Osteocyte (in vitro differentiated cells): ENCODE measurements around the gene OVOL1. TPM values are rescaled to one million over a fixed set of nuclear protein-coding genes. Genes with fewer than 3 reads are reported as not detected.

Experiments
- DNase-seq: peaks from one replicate; pipeline ENCODE4 v3.0.0; 2021; ENCODE audit warnings: mixed read lengths; ENCODE audit not compliant: unreplicated experiment; ENCODE audit errors: extremely low spot score
- H3K27ac Mint-ChIP-seq: one replicate; pipeline ENCODE4 v1.8.0; 2021; ENCODE audit warnings: mild to moderate bottlenecking, mixed read lengths; ENCODE audit not compliant: unreplicated experiment
- H3K27me3 Mint-ChIP-seq: one replicate; pipeline ENCODE4 v1.8.0; 2021; ENCODE audit warnings: mixed read lengths; ENCODE audit not compliant: unreplicated experiment
- H3K36me3 Mint-ChIP-seq: one replicate; pipeline ENCODE4 v1.8.0; 2021; ENCODE audit warnings: mixed read lengths; ENCODE audit not compliant: unreplicated experiment
- H3K4me1 Mint-ChIP-seq: one replicate; pipeline ENCODE4 v1.8.0; 2021; ENCODE audit warnings: mixed read lengths; ENCODE audit not compliant: unreplicated experiment
- H3K4me3 Mint-ChIP-seq: one replicate; pipeline ENCODE4 v1.8.0; 2021; ENCODE audit warnings: mild to moderate bottlenecking, moderate library complexity, mixed read lengths; ENCODE audit not compliant: unreplicated experiment
- H3K9me3 Mint-ChIP-seq: one replicate; pipeline ENCODE4 v1.8.0; 2021; ENCODE audit warnings: mixed read lengths; ENCODE audit not compliant: unreplicated experiment
- total RNA-seq: library from RNA; stranded (reverse); gene quantifications from 2 replicates; pipeline ENCODE4 v1.2.1, GENCODE V29; 2021
- TF ChIP-seq, protein P1 (sequence below): fragments of 200-600 bp; sonication (generic); IDR thresholded peaks from 2 replicates; pipeline ENCODE4 v1.5.0; 2021; ENCODE audit warnings: antibody characterized with exemption, mild to moderate bottlenecking, moderate library complexity

The OVOL1 gene
- total RNA-seq, 1 donor from 2014 or later = not detected

DNA sequence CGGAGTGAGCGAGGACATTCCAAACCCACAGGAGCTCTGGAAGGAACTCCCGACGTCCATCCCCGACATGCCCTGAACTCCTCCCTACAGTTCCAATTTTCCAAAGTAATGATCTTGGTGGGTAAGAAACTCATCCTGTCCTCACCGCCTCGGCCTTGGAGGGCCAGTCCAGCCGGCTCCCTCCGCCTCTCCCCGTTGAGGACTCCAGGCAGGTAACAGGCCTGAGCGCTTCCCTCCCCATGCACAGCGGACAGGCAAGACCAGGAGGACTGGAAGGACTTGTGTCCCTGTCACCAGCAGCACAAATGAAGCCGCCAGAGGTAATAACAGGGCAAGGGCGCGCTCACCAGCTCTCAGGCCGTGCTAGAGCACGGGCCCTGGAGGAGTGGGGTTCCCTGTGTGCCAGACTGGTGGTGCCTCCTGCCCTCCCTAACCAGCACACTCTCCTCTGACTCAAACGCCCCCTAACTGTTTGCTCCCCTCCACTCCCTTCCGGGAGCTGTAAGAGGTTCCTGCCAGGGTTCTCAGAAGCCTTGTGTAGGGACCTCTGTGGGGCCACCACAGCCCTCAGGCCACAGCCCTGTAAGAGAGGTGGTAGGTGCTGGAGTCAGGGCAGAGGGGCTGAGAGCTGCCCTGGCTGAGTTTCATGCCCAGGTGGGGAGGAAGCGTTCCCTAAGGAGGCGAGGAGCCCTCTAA is 17.1 kb downstream of the OVOL1 start:
- Mint-ChIP-seq H3K27ac (no peak overlapping the region), H3K4me3 (no peak overlapping the region), H3K27me3 (peaks cover 37% of the 10 kb centered on the region)

DNA sequence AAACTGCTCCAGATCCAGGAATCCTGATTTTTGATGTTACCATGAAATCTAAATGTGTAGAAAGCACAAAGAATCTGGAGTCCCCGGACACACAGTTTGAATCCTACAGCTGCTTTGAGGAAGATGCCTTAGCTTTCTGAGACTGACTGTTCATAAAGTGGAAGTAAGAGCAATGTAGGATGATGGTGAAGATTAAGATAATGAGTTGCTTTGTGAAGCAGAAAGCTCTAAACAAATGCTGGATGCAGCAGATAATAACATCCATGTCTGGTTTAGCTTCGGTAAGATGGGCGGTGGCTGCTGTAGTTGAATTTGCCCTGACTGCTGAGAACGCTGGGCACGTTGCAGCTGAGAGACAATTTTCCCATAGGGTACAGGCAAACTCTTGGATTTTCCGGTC is 20.1 kb downstream of the OVOL1 start:
- no peak overlapping the region for H3K27ac Mint-ChIP-seq
- H3K9me3 Mint-ChIP-seq = no peaks in the 10 kb centered on the region
- no peaks in the 10 kb centered on the region for H3K4me1 Mint-ChIP-seq
- peaks cover 35% of the 10 kb centered on the region for H3K27me3 Mint-ChIP-seq
- H3K4me3 Mint-ChIP-seq = no peak overlapping the region
- no peaks in the 10 kb centered on the region for H3K36me3 Mint-ChIP-seq
- DNase-seq = no peak
- TF ChIP-seq, protein P1, sequence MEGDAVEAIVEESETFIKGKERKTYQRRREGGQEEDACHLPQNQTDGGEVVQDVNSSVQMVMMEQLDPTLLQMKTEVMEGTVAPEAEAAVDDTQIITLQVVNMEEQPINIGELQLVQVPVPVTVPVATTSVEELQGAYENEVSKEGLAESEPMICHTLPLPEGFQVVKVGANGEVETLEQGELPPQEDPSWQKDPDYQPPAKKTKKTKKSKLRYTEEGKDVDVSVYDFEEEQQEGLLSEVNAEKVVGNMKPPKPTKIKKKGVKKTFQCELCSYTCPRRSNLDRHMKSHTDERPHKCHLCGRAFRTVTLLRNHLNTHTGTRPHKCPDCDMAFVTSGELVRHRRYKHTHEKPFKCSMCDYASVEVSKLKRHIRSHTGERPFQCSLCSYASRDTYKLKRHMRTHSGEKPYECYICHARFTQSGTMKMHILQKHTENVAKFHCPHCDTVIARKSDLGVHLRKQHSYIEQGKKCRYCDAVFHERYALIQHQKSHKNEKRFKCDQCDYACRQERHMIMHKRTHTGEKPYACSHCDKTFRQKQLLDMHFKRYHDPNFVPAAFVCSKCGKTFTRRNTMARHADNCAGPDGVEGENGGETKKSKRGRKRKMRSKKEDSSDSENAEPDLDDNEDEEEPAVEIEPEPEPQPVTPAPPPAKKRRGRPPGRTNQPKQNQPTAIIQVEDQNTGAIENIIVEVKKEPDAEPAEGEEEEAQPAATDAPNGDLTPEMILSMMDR = no peak

More for the DNA sequence above, 17.1 kb downstream of the OVOL1 start:
- TF ChIP-seq, protein P1 = no peak
- no peaks in the 10 kb centered on the region for H3K9me3 Mint-ChIP-seq
- no peak for DNase-seq
- no peaks in the 10 kb centered on the region for H3K36me3 Mint-ChIP-seq
- H3K4me1 Mint-ChIP-seq = no peaks in the 10 kb centered on the region

DNA sequence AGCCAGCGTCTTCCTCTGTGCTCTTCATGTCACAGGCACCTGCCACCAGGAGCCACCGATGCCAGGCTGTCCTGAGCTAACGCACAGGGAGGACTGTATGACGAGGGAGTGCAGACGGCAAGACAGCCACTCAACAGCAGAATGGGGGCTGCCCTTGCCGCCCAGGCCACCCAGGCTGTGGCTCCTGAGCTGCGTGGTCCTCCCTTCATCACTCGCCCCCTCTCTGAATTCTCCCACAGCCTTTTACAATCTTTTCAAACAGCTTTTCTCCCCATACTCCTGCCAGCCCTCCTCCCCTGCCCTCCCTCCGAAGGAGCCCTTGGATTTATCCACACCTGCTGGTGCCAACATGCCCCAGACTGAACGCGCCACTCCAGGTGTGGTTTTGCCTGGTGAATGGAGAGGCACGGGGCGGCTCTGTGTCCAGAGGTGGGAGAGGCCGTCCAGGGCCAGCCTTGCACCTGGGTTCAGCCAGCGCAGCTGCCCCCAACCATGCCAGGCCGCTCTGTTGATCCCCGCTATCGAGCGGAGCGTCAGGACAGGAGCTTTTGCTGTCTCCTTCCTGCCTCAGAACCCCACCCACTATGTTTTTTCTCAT is 22.0 kb downstream of the OVOL1 start:
- TF ChIP-seq, protein P1 = no peak
- Mint-ChIP-seq H3K4me3 (no peak overlapping the region), H3K36me3 (no peaks in the 10 kb centered on the region), H3K9me3 (no peaks in the 10 kb centered on the region), H3K27ac (no peak overlapping the region), H3K4me1 (no peaks in the 10 kb centered on the region), H3K27me3 (peaks cover 21% of the 10 kb centered on the region)
- DNase-seq = no peak

DNA sequence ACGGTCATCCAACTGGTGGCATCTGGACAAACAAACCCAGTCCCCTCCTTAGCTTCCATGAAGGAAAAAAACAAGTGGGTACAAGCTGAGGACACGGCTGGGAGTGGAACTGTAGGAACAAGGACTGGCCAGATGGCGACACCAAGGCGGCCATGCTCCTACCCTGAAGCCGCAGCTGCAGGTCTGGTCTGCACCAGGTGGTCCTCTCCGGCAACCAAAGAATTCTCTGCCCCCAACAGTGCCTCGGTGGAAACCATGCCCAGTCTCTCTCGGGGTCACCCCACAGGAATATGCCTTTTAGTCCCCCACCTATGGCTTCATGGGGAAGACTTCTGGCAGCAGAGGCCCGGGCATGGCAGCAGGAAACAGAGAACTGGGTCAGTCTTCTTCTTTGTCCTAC is 22.6 kb downstream of the OVOL1 start:
- no peak for DNase-seq
- peaks cover 14% of the 10 kb centered on the region for H3K27me3 Mint-ChIP-seq
- TF ChIP-seq, protein P1 = no peak
- no peaks in the 10 kb centered on the region for H3K9me3 Mint-ChIP-seq
- H3K4me1 Mint-ChIP-seq = no peaks in the 10 kb centered on the region
- H3K36me3 Mint-ChIP-seq = peaks cover under 1% of the 10 kb centered on the region
- no peak overlapping the region for H3K4me3 Mint-ChIP-seq
- H3K27ac Mint-ChIP-seq = no peak overlapping the region

DNA sequence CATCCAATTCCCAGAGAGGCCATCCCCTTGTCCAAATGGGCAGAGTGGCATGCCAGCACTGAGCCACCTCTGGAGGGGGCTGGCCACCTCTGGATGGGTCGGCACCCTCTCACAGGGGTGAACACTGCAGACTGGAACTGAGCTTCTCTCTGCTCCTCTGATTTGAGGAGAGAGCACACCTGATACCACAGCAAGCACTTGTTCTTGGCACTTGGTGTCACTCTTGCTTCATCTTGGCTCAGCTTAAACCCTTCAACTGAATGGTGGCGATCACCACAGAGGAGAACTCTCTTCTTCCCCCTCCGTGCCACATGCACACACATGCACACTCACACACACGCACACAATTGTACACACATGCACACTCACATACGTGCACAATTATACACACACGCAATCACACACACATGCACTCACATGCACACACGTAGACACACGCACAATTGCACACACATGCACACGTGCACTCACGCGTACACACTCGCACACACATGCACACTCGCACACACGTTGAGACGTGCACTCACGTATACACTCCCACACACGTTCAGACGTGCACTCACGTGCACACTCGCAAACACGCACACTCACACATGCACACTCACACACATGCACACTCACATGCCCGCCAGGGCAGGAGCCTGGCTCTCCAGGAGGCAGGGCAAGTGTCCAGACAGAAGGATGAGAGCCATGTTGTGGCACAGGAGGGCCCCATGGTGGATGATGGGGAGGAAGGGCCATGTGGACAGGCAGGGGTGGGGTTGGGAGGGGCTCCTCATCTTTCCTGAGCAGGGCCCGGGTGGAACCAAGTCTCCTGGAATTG is 23.4 kb downstream of the OVOL1 start:
- DNase-seq = no peak
- H3K9me3 Mint-ChIP-seq = no peaks in the 10 kb centered on the region
- H3K4me1 Mint-ChIP-seq = no peaks in the 10 kb centered on the region
- peaks cover 12% of the 10 kb centered on the region for H3K27me3 Mint-ChIP-seq
- no peak overlapping the region for H3K27ac Mint-ChIP-seq
- TF ChIP-seq, protein P1 = no peak
- H3K36me3 Mint-ChIP-seq = peaks cover 1% of the 10 kb centered on the region
- H3K4me3 Mint-ChIP-seq = no peak overlapping the region
